GM18520 (cell line): ENCODE results near the gene HEMK1.

ENCODE experiments used
- ATAC-seq: cut with Tn5 transposase; IDR thresholded peaks from one replicate; pipeline ENCODE4 v1.9.1; 2021; ENCODE audit not compliant: unreplicated experiment

Gene HEMK1

GRCh38 chr3:50612234-50612882 is 43.0 kb downstream of the HEMK1 start:
- ATAC-seq, result no peak

- no peak for ATAC-seq
Observed at GRCh38 chr3:50612970-50613846, 43.9 kb downstream of the HEMK1 start.

GRCh38 chr3:50615190-50615589 is 45.9 kb downstream of the HEMK1 start:
- no peak for ATAC-seq

DNA sequence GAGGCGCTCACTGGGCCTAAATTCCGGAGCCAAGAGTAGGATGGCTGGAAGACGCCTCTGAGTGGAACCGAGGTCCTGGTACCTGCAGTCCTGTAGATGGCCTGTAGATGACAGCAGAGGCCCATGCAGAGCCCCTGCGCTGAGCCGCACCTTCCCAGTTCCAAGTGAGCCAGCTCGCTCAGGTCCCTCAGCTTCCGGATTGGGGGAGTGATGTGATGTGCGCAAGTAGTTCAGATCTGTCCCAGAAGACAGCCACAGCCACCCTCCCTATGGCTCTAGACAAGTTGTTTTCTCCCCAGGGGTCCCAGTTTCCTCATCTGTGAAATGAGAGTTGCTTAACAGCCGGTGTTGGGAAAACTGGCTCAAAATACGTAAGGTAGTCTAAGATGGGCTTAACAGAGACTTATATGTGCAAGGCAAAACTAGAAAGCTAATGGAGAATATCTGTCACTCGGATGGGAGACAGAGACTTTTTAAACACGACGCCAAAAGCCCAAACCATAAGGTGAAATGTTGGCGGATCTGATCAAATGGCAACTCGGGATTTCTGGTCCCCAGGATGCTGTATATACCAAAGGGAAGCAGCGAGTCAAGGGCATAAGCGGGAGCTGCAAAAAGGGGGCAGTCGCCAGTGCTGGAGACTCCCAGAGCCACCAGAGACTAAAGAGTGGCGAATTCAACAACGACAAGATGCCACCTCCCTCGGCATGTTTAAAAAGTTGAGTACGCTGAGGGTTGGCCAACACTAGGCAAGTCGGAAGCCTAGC is 46.9 kb downstream of the HEMK1 start:
- peak; percentile 38 for ATAC-seq

DNA sequence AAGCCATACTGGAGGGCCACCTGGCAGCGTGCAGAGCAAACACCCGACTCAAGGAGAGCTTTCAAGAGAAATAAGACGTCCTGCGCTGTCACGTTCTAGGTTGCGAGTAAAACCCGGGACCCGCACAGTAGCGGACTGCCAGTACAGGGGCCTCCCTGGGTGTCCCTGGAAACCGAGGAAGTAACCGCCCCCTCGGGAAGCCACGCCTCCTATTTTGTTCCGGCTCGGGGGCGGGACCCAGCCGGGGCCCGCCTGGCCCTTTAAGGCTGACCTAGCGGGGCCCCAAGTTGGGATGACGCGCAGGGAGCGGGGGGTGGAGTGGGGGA is 47.4 kb downstream of the HEMK1 start:
- peak; percentile 59 for ATAC-seq

- ATAC-seq, result peak; percentile 1
Observed at GRCh38 chr3:50617096-50617791, 47.9 kb downstream of the HEMK1 start, which contains the start of gene MAPKAPK3. Gene MAPKAPK3 (plus strand): TSS chr3:50617151. CDS start chr3:50617566, 415 bp downstream.

GRCh38 chr3:50617911-50618481 is 48.7 kb downstream of the HEMK1 start:
- no peak for ATAC-seq

GRCh38 chr3:50620420-50620819 is 51.1 kb downstream of the HEMK1 start:
- no peak for ATAC-seq

GRCh38 chr3:50620820-50621219 is 51.5 kb downstream of the HEMK1 start:
- no peak for ATAC-seq

DNA sequence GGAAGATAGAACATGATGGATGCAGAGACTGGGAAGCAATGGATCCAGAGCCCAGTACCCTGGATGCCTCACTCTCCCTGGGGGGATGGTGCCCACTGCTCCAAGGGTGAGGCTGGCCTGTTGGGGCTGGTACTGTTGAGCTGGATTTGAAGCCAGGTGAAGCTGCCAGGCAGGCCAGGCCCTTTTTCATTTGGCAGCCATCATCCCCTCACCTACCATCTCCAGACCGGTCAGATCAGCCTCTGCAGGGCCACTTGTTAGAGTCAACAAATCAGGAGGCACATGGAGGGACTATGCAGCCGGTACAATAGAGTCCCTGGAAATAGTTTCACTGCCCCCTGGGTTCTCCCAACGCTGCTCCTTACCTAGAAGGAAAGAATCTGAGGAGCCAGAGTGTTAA is 53.6 kb downstream of the HEMK1 start:
- ATAC-seq, result no peak

GRCh38 chr3:50623840-50624474 is 54.6 kb downstream of the HEMK1 start:
- ATAC-seq, result no peak

- no peak for ATAC-seq
Observed at GRCh38 chr3:50624634-50625033, 55.3 kb downstream of the HEMK1 start.

DNA sequence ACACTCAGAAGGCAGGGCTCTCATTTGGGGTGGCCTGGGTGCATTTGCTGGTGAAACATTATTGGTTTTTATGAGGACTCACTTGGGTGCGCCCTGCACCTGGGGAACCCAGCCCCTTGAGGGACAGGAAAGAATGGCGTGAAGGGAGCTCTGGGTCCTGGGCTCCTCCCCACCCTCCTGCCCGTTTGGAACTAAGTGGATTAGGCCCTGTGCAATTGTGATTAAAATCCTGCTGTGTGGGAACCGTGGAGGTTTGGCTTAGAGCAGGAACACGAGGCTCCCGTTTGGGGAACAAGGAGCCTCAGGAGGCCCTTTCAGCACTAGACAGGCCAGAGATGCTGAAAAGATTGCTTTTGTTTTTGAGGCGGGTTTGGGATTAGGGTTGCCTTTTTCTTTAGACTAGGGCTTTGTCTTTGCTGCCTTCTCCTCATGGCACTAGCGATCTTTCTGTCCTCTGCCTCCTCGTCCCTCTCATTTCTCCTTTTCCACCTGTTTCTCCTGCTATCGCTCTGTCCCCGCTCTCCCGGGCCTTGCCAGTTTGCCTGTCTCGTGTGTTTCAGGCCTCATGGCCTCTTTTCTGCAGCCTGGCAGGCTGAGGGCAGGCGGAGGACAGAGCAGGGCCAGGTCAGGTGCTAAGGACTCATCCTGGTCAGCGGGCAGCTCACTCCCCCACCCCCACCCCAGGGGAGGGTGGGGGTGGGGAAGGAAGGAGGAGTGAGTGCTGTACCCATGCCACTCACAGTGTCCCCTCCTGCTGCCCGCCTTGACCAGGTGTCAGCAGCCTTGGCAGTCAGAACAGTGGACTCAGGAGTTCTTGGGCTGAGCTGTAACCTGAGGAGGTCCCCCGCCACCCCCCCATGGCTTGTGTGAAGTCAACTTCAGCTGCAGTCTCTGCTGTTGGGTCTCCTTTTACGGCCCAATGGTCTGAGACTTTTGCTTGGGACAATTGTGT is 56.2 kb downstream of the HEMK1 start:
- ATAC-seq, result no peak

- no peak for ATAC-seq
Observed at GRCh38 chr3:50626401-50626800, 57.1 kb downstream of the HEMK1 start.

- no peak for ATAC-seq
Observed at GRCh38 chr3:50627407-50628051, 58.2 kb downstream of the HEMK1 start.

GRCh38 chr3:50628601-50629000 is 59.3 kb downstream of the HEMK1 start:
- no peak for ATAC-seq

DNA sequence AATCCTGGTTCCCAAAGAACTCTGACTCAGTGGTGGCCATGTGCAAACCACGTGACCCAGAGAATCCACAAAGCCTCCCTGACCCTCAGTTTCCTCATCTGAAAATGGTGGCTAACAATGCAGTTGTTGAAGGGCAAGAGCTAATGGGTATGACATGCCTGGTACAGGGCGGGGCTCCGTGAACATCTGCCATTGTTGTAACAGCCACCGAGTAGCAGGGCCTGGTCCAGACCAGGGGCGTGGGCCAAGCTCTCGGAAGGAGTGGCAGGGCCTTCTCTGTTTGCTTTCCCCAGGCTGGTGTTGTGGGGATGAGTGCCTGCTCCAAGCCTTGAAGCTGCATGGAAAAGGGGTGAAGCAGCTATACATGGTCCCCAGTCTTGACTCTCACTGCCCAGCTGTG is 61.1 kb downstream of the HEMK1 start:
- no peak for ATAC-seq

DNA sequence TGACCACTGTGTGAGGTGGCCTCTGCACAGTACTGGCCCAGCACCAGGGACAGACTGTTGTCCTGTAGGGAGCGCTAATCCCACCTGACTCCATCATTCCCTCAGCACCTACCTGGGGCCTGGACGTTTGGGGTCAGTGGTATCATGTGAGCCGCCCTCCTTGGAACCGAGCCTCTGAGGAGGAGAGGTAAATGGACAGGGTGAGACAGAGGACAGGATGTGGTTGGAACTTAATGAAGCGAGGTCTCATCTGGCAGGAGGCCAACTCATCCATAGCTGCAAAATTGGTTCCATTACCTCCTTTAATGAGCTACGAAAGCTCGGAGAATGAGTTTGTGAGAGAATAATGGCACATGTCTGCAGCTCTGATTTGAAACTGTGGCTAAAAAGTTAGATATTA is 61.6 kb downstream of the HEMK1 start:
- ATAC-seq, result no peak

GRCh38 chr3:50632450-50632849 is 63.1 kb downstream of the HEMK1 start:
- no peak for ATAC-seq
